Measurements from ENCODE around the gene BAG3. TPM values are rescaled to one million over a fixed set of nuclear protein-coding genes. Genes with fewer than 3 reads are reported as not detected.

BAG3 gene
- total and polyA plus RNA-seq, 2 of the 8 experiments (the other 6 are each of a cell fraction or from before 2014, with no cell fraction given), result 3.5 to 13.3 TPM

GRCh38 chr10:119700321-119700954, 49.3 kb downstream of the BAG3 start:
- Histone ChIP-seq H3K79me2 (ENCODE audit: control insufficient read depth in 1 of 2, insufficient read depth in 2 of 2, low read length in 2 of 2) (no peaks in the 10 kb centered on the region), H2AFZ (ENCODE audit: low read length) (no peak overlapping the region), H3K23ac (ENCODE audit: insufficient read length) (no peak overlapping the region), H2BK5ac (ENCODE audit: low read depth, low read length) (no peak overlapping the region), H4K8ac (ENCODE audit: extremely low read depth, insufficient read depth, low read length) (no peak overlapping the region), H3K14ac (ENCODE audit: insufficient read length) (no peak overlapping the region), H2AK5ac (ENCODE audit: low read depth, low read length) (no peak overlapping the region), H4K5ac (ENCODE audit: insufficient read length, low read depth, low read length) (no peak overlapping the region), H3K4ac (replicated peaks; ENCODE audit: insufficient read length, low read depth, low read length) (no peak overlapping the region), H2BK20ac (ENCODE audit: low read length) (no peak overlapping the region), H3K4me2 (ENCODE audit: insufficient read depth in 1 of 2, low read depth in 2 of 2, low read length in 2 of 2) (no peak overlapping the region), H2BK15ac (ENCODE audit: low read length) (no peak overlapping the region), H4K20me1 (replicated peaks in 1 of 2; ENCODE audit: control insufficient read depth in 1 of 2, insufficient read depth in 2 of 2, low read length in 2 of 2) (no peaks in the 10 kb centered on the region), H4K91ac (replicated peaks; ENCODE audit: insufficient read length, low read length) (no peak overlapping the region), H3K56ac (replicated peaks; ENCODE audit: insufficient read length, low read depth, low read length) (no peak overlapping the region), H3K36me3 (ENCODE audit: control insufficient read depth in 2 of 4, insufficient read depth in 4 of 4, low read length in 3 of 4) (no peaks in the 10 kb centered on the region), H3K4me3 (ENCODE audit: extremely low read depth in 1 of 4, insufficient read depth in 2 of 4, low read depth in 3 of 4, low read length in 4 of 4) (no peak overlapping the region), H2BK120ac (replicated peaks; ENCODE audit: low read depth, low read length) (no peak overlapping the region), H3K9ac (replicated peaks in 1 of 4; ENCODE audit: extremely low read depth in 1 of 4, low read depth in 3 of 4, low read length in 3 of 4) (no peak overlapping the region), H3K4me1 (replicated peaks in 1 of 4; ENCODE audit: control insufficient read depth in 3 of 4, insufficient read depth in 4 of 4, low read length in 3 of 4) (peaks cover 0 to 6% (median 4%) of the 10 kb centered on the region in 4 experiments; a peak in 4 of 7 replicates), H3K27me3 (replicated peaks in 1 of 4; ENCODE audit: control insufficient read depth in 3 of 4, extremely low read depth in 1 of 4, insufficient read depth in 3 of 4, low read length in 3 of 4) (no peaks in the 10 kb centered on the region), H3K18ac (ENCODE audit: extremely low read depth, low read length) (no peak overlapping the region), H2BK12ac (ENCODE audit: low read depth, low read length) (no peak overlapping the region), H3K23me2 (ENCODE audit: low read depth, low read length) (no peaks in the 10 kb centered on the region), H3K27ac (ENCODE audit: low read depth, low read length) (no peak overlapping the region), H3K9me3 (ENCODE audit: insufficient read depth in 2 of 2, low read depth in 1 of 2, low read length in 1 of 2) (no peaks in the 10 kb centered on the region), H3K79me1 (ENCODE audit: low read depth, low read length) (no peaks in the 10 kb centered on the region)
- WGBS, 2 experiments (ENCODE audit: extremely low coverage in 1 of 2, insufficient coverage in 1 of 2, insufficient read length in 1 of 2, insufficient replicate concordance in 2 of 2, low coverage in 1 of 2, low lambda C conversion rate in 2 of 2, missing lambda C conversion rate in 1 of 2), result 93% methylated on average over 4 of the region's 4 CpGs; no CpG with 5 or more reads in 1 of the 2 experiments
- DNase-seq (ENCODE audit: low read depth in 1 of 2, low spot score in 2 of 2) (no peak), FAIRE-seq (no peak)
- POLR2A ChIA-PET (ENCODE audit: partially characterized antibody), result interaction anchor here (1.4 to 2.5 kb wide), 2 partner anchors 13 kb away, joined by 4 to 7 read pairs; no protein-coding TSS in a partner anchor
- CTCF ChIA-PET (ENCODE audit: partially characterized antibody), result interaction anchor here (1.4 kb wide), 1 partner anchor 159 kb away, joined by 5 read pairs; no protein-coding TSS in a partner anchor
- TF ChIP-seq TAF7 (optimal IDR thresholded peaks at IDR 0.05; ENCODE audit: borderline replicate concordance, low read depth, low read length) (no peak), SIN3A (conservative IDR thresholded peaks at IDR 0.05 in 1 of 2, IDR thresholded peaks at IDR 0.05 in 1 of 2; ENCODE audit: low read depth in 1 of 2, low read length in 2 of 2) (no peak), SP4 (IDR thresholded peaks at IDR 0.05; ENCODE audit: low read length) (no peak)

Data from H1 (cell line).